ENCODE data around the gene KIF16B.

DNA sequence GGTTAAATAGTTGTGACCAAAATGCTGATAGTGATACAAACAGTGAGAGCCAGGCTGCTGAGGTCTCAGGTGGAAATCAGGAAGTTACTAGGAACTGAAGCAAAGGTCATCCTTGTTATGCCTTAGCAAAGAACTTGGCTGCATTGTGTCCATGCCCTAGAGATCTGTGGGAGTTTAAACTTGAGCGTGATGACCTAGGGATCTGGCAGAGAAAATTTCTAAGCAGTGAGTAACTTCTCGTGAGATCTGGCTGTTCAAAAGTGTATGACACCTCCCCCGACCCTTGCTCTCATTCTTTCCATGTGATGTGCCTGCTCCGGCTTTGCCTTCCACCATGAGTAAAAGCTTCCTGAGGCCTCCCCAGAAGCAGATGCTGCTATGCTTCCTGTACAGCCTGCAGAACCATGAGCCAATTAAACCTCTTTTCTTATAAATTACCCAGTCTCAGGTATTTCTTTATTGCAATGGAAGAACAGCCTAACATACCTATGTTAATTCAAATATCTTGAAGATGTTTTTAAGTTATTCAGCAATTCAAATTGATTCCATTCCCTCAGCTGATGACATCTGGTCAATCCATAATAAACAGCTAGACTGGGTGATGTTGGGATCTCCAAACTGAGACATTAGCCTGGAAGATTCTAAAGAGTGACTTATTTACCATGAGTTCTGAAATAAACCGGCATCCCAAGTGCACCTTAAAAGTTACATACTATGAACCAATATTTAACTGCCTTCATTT lies 33.8 kb downstream of the KIF16B start:
- TF ChIP-seq POLR2AphosphoS5 (IDR thresholded peaks at IDR 0.05; ENCODE audit: low read depth, low read length) (no peak), CTCF (IDR thresholded peaks at IDR 0.05 in 2 of 3, conservative IDR thresholded peaks at IDR 0.05 in 1 of 3; ENCODE audit: borderline replicate concordance in 1 of 3, insufficient read depth in 1 of 3, low read depth in 2 of 3, low read length in 2 of 3) (no peak), REST (IDR thresholded peaks at IDR 0.05; ENCODE audit: low read depth) (no peak)
- TF ChIP-seq, protein P1, sequence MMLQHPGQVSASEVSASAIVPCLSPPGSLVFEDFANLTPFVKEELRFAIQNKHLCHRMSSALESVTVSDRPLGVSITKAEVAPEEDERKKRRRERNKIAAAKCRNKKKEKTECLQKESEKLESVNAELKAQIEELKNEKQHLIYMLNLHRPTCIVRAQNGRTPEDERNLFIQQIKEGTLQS (IDR thresholded peaks at IDR 0.05), result no peak
